HEK293 (cell line): Measurements from ENCODE around the gene SMARCB1.

ENCODE experiments used
- CTCF ChIA-PET: fragments of 350-600 bp; formaldehyde crosslinking; extraction: SDS; loops from one replicate; lab custom pipeline; 2021; ENCODE audit warnings: antibody characterized with exemption; lab: Yijun Ruan, JAX
- POLR2A ChIA-PET: fragments of 300-600 bp; formaldehyde crosslinking; extraction: SDS; loops from one replicate; lab custom pipeline; 2020; ENCODE audit warnings: antibody characterized with exemption, inconsistent platforms; lab: Yijun Ruan, JAX
- H3K27ac ChIP-seq: fragments of 200-500 bp; sonication (Bioruptor generic); 2 replicates; pipeline ENCODE4 v1.5.1; 2014; ENCODE audit warnings: low read depth, low read length, control low read depth, inconsistent platforms; ENCODE audit errors: extremely low read depth
- H3K36me3 ChIP-seq, 2 experiments: fragments of 200-500 bp in 1 of 2; sonication (Bioruptor generic) in 1 of 2; 1 replicate in 1 of 2; 2 replicates in 1 of 2; pipeline ENCODE4 v1.5.1; 2014 to 2017; ENCODE audit warnings: inconsistent platforms in 2 of 2, low read length in 2 of 2; ENCODE audit not compliant: control insufficient read depth in 2 of 2, insufficient read depth in 1 of 2
- H3K4me1 ChIP-seq: fragments of 200-500 bp; sonication (Bioruptor generic); 2 replicates; pipeline ENCODE4 v1.5.1; 2014; ENCODE audit warnings: mild to moderate bottlenecking, low read length, inconsistent platforms; ENCODE audit not compliant: control insufficient read depth, insufficient read depth
- H3K4me3 ChIP-seq: 2 replicates; pipeline ENCODE4 v1.5.1; 2011; ENCODE audit warnings: low read depth, mild to moderate bottlenecking, control low read depth, low read length, moderate library complexity
- H3K9me3 ChIP-seq: fragments of 200-500 bp; sonication (Bioruptor generic); 2 replicates; pipeline ENCODE4 v1.5.1; 2014; ENCODE audit warnings: low read depth, low read length, inconsistent platforms; ENCODE audit not compliant: control insufficient read depth, insufficient read depth
- EGR2 ChIP-seq: fragments of 450-650 bp; formaldehyde crosslinking; IDR thresholded peaks from 2 replicates; pipeline ENCODE4 v1.5.1; 2016; ENCODE audit warnings: low read depth, missing biosample characterization, missing genetic modification characterization
- MZF1 ChIP-seq: fragments of 450-650 bp; formaldehyde crosslinking; IDR thresholded peaks from 2 replicates; pipeline ENCODE4 v1.5.1; 2017; ENCODE audit warnings: missing biosample characterization, missing genetic modification characterization, borderline replicate concordance
- WT1 ChIP-seq: fragments of 450-650 bp; formaldehyde crosslinking; IDR thresholded peaks from 2 replicates; pipeline ENCODE4 v1.5.1; 2016; ENCODE audit warnings: missing biosample characterization, missing genetic modification characterization
- ZBTB17 ChIP-seq: fragments of 450-650 bp; formaldehyde crosslinking; IDR thresholded peaks from 2 replicates; pipeline ENCODE4 v1.5.1; 2016; ENCODE audit warnings: missing biosample characterization, missing genetic modification characterization
- ZBTB48 ChIP-seq: fragments of 450-650 bp; formaldehyde crosslinking; IDR thresholded peaks from 2 replicates; pipeline ENCODE4 v1.5.1; 2016; ENCODE audit warnings: missing biosample characterization, missing genetic modification characterization
- ZBTB8A ChIP-seq: fragments of 450-650 bp; formaldehyde crosslinking; IDR thresholded peaks from 2 replicates; pipeline ENCODE4 v1.5.1; 2016; ENCODE audit warnings: missing biosample characterization, missing genetic modification characterization
- ZNF175 ChIP-seq: fragments of 450-650 bp; formaldehyde crosslinking; IDR thresholded peaks from 2 replicates; pipeline ENCODE4 v1.5.1; 2016; ENCODE audit warnings: missing biosample characterization, missing genetic modification characterization
- ZNF211 ChIP-seq: fragments of 450-650 bp; formaldehyde crosslinking; IDR thresholded peaks from 2 replicates; pipeline ENCODE4 v1.5.1; 2016; ENCODE audit warnings: low read depth, missing biosample characterization, missing genetic modification characterization
- ZNF266 ChIP-seq: fragments of 450-650 bp; formaldehyde crosslinking; IDR thresholded peaks from 2 replicates; pipeline ENCODE4 v1.5.1; 2016; ENCODE audit warnings: missing biosample characterization, missing genetic modification characterization, low read depth
- ZNF426 ChIP-seq: fragments of 450-650 bp; formaldehyde crosslinking; IDR thresholded peaks from 2 replicates; pipeline ENCODE4 v1.5.1; 2017; ENCODE audit warnings: missing biosample characterization, missing genetic modification characterization, mild to moderate bottlenecking, inconsistent platforms, moderate library complexity
- ZNF530 ChIP-seq: fragments of 450-650 bp; formaldehyde crosslinking; IDR thresholded peaks from 2 replicates; pipeline ENCODE4 v1.5.1; 2016; ENCODE audit warnings: low read depth, missing biosample characterization, missing genetic modification characterization
- ZNF768 ChIP-seq: fragments of 450-650 bp; formaldehyde crosslinking; IDR thresholded peaks from 2 replicates; pipeline ENCODE4 v1.5.1; 2018; ENCODE audit warnings: missing biosample characterization, mild to moderate bottlenecking, missing genetic modification characterization
- ZNF785 ChIP-seq: fragments of 450-650 bp; formaldehyde crosslinking; IDR thresholded peaks from 2 replicates; pipeline ENCODE4 v1.5.1; 2016; ENCODE audit warnings: missing biosample characterization, missing genetic modification characterization
- ZNF830 ChIP-seq: fragments of 450-650 bp; IDR thresholded peaks from 2 replicates; pipeline ENCODE4 v1.5.0; 2018; ENCODE audit warnings: missing biosample characterization, missing genetic modification characterization, low read depth, mild to moderate bottlenecking, moderate library complexity
- ZSCAN30 ChIP-seq: fragments of 450-650 bp; IDR thresholded peaks from 2 replicates; pipeline ENCODE4 v1.5.1; 2018; ENCODE audit warnings: missing biosample characterization, mild to moderate bottlenecking, missing genetic modification characterization, moderate library complexity
- TF ChIP-seq, protein P1 (sequence below): fragments of 450-650 bp; formaldehyde crosslinking; IDR thresholded peaks from 2 replicates; pipeline ENCODE4 v1.5.1; 2016; ENCODE audit warnings: missing biosample characterization, missing genetic modification characterization
- TF ChIP-seq, protein P2 (sequence below): fragments of 450-650 bp; formaldehyde crosslinking; IDR thresholded peaks from 2 replicates; pipeline ENCODE4 v1.5.1; 2016; ENCODE audit warnings: missing biosample characterization, missing genetic modification characterization

SMARCB1 gene

DNA sequence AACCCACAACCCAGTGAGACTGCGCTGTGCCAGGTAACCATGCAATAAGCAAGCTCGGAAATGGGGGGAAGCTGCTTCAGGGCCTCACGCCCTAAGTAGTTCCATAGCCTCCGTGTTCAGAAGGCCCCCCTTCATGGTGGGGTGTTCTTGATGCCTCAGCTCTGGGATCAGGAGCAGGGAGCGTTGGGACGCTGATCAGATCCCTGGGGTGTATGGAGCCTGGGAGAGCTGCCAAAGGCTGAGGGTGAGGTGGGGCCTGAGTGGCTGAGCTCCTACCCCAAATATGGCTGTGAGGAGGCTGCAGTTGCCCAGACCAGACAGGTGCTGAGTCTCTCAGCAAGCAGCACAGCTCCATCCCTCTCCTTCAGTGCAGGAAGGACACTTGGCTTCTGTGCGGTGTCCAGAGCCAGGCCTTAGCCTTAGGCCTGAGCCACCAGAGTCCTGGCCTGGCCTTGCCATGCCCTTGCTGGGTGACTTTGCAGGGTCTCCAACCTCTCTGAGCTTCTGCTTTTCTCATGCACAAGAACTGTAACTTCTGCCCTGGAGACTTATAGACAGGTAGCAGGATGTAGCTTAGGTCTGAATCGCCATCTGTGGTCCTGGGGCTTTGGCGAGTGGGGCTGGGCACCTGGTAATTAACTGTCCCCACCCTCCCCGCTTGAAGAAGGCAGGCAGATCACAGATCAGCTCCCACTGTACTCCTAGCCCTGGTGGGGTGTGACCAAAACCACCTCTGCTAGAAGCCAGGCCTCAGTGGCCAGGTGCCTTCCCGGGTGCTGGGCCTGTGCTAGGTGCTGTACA is 8.8 kb upstream of the SMARCB1 start:
- H3K9me3 ChIP-seq, result no peaks in the 10 kb centered on the region
- H3K4me1 ChIP-seq, result no peaks in the 10 kb centered on the region; the same call in 1 of the 2 replicates
- no peak overlapping the region for H3K27ac ChIP-seq
- CTCF ChIA-PET, result interaction anchor here (0.7 to 1.1 kb wide), 2 partner anchors 72 to 94 kb away, joined by 3 to 4 read pairs; no protein-coding TSS in a partner anchor
- POLR2A ChIA-PET, result interaction anchor here (0.8 to 2.1 kb wide), 3 partner anchors 10 to 136 kb away, joined by 3 to 6 read pairs (median 4); partner anchors contain the start of gene CHCHD10
- no peaks in the 10 kb centered on the region for H3K36me3 ChIP-seq
- H3K4me3 ChIP-seq, result no peak overlapping the region
- TF ChIP-seq ZBTB17 (tag by site-specific recombination) (peak; percentile 86), ZBTB48 (tag by site-specific recombination) (peak; percentile 91), ZBTB8A (tag by site-specific recombination) (no peak), ZNF768 (tag by site-specific recombination) (peak; percentile 84; the same call in 1 of the 2 replicates), MZF1 (no peak)
- TF ChIP-seq, protein P1, sequence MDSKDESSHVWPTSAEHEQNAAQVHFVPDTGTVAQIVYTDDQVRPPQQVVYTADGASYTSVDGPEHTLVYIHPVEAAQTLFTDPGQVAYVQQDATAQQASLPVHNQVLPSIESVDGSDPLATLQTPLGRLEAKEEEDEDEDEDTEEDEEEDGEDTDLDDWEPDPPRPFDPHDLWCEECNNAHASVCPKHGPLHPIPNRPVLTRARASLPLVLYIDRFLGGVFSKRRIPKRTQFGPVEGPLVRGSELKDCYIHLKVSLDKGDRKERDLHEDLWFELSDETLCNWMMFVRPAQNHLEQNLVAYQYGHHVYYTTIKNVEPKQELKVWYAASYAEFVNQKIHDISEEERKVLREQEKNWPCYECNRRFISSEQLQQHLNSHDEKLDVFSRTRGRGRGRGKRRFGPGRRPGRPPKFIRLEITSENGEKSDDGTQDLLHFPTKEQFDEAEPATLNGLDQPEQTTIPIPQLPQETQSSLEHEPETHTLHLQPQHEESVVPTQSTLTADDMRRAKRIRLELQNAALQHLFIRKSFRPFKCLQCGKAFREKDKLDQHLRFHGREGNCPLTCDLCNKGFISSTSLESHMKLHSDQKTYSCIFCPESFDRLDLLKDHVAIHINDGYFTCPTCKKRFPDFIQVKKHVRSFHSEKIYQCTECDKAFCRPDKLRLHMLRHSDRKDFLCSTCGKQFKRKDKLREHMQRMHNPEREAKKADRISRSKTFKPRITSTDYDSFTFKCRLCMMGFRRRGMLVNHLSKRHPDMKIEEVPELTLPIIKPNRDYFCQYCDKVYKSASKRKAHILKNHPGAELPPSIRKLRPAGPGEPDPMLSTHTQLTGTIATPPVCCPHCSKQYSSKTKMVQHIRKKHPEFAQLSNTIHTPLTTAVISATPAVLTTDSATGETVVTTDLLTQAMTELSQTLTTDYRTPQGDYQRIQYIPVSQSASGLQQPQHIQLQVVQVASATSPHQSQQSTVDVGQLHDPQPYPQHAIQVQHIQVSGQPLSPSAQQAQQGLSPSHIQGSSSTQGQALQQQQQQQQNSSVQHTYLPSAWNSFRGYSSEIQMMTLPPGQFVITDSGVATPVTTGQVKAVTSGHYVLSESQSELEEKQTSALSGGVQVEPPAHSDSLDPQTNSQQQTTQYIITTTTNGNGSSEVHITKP, result peak; percentile 35; the same call in 1 of the 2 replicates

DNA sequence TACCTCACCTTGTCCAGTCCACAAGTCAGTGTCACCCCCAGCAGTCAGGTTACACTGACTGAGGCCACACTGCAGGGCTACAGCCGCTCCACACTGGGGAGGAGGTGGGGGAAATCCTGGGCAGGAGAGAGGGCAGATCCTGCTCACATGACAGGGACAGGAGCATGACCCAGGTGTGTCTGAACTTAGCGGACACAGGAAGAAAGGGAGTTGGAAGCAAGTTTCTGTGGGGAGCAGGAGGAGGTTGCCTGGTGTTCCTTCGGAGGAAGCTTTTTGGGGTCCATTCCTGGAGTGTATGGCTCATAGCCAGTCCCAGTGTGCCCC is 8.2 kb upstream of the SMARCB1 start:
- Histone ChIP-seq H3K4me1 (no peaks in the 10 kb centered on the region; the same call in 1 of the 2 replicates), H3K27ac (no peak overlapping the region), H3K9me3 (no peaks in the 10 kb centered on the region), H3K36me3 (no peaks in the 10 kb centered on the region), H3K4me3 (no peak overlapping the region)
- ChIA-PET POLR2A (interaction anchor here (1.0 kb wide), 1 partner anchor 9 kb away, joined by 4 read pairs; no protein-coding TSS in a partner anchor), CTCF (interaction anchor here (0.7 to 1.1 kb wide), 2 partner anchors 71 to 94 kb away, joined by 3 to 4 read pairs; no protein-coding TSS in a partner anchor)
- TF ChIP-seq ZNF175 (tag by site-specific recombination), result no peak
- no peak for TF ChIP-seq ZNF530
- TF ChIP-seq ZNF266 (tag by site-specific recombination), result no peak
- no peak for TF ChIP-seq ZNF768 (tag by site-specific recombination)
- TF ChIP-seq, protein P2, sequence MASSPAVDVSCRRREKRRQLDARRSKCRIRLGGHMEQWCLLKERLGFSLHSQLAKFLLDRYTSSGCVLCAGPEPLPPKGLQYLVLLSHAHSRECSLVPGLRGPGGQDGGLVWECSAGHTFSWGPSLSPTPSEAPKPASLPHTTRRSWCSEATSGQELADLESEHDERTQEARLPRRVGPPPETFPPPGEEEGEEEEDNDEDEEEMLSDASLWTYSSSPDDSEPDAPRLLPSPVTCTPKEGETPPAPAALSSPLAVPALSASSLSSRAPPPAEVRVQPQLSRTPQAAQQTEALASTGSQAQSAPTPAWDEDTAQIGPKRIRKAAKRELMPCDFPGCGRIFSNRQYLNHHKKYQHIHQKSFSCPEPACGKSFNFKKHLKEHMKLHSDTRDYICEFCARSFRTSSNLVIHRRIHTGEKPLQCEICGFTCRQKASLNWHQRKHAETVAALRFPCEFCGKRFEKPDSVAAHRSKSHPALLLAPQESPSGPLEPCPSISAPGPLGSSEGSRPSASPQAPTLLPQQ (tag by site-specific recombination), result no peak
- no peak for TF ChIP-seq ZSCAN30 (tag by site-specific recombination)
- no peak for TF ChIP-seq ZNF211 (tag by site-specific recombination)
- no peak for TF ChIP-seq ZBTB48 (tag by site-specific recombination)
- TF ChIP-seq ZNF785 (tag by site-specific recombination), result no peak
- no peak for TF ChIP-seq WT1
- TF ChIP-seq ZNF830 (tag by site-specific recombination), result no peak

DNA sequence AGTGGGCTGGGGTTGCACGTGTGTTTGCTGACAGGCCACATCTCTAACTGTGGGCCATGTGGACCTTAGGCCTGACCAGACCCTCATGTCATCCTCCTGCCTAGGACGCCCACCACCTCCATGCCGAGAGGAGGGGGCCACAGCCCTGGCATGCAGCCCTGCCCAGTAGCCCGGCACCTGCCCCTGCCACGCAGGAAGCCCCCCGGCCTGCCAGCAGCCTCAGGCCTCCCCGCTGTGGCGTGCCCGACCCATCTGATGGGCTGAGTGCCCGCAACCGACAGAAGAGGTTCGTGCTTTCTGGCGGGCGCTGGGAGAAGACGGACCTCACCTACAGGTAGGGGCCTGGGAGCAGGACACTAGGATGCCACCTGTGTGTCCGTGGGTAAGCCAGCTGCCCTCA is 7.7 kb upstream of the SMARCB1 start:
- Histone ChIP-seq H3K4me1 (no peaks in the 10 kb centered on the region; the same call in 1 of the 2 replicates), H3K9me3 (no peaks in the 10 kb centered on the region), H3K27ac (no peak overlapping the region), H3K36me3 (no peaks in the 10 kb centered on the region), H3K4me3 (no peak overlapping the region)
- no peak for TF ChIP-seq EGR2
- TF ChIP-seq ZNF426 (tag by site-specific recombination), result no peak
- CTCF ChIA-PET, result interaction anchor here (0.7 kb wide), 1 partner anchor 93 kb away, joined by 3 read pairs; no protein-coding TSS in a partner anchor
- POLR2A ChIA-PET, result no interaction called here
